HuH-7.5 (cell line): Measurements from ENCODE around the gene FBRSL1.
A peak's percentile ranks its signal among the peaks of the same experiment; 100 is the strongest.
"Not testable (repeated sequence)": the region's sequence is repeated elsewhere in the genome, so short reads cannot be mapped to it uniquely, and the experiment has no call there.

Experiments
- DNase-seq: peaks from one replicate; pipeline ENCODE4 v3.0.0; 2011; ENCODE audit warnings: low spot score

FBRSL1 gene

GRCh38 chr12:132489602-132490266, at the start of gene FBRSL1:
FBRSL1 (plus strand) TSS chr12:132490151.
- peak; percentile 96 for DNase-seq

- DNase-seq, result not testable (repeated sequence)
Measured at GRCh38 chr12:132440420-132440819, 49.5 kb upstream of the FBRSL1 start.

- no peak for DNase-seq
Measured at GRCh38 chr12:132441871-132442863, 47.8 kb upstream of the FBRSL1 start.

- DNase-seq, result no peak
Measured at GRCh38 chr12:132443091-132443490, 46.9 kb upstream of the FBRSL1 start.

GRCh38 chr12:132444283-132444682, 45.7 kb upstream of the FBRSL1 start:
- DNase-seq, result no peak

GRCh38 chr12:132444957-132445883, 44.7 kb upstream of the FBRSL1 start:
- DNase-seq, result no peak

- DNase-seq, result peak; percentile 78
Measured at GRCh38 chr12:132445884-132446632, 43.9 kb upstream of the FBRSL1 start.

GRCh38 chr12:132446633-132447326, 43.2 kb upstream of the FBRSL1 start:
- DNase-seq, result no peak

GRCh38 chr12:132447327-132447720, 42.6 kb upstream of the FBRSL1 start:
- DNase-seq, result no peak

- no peak for DNase-seq
Measured at GRCh38 chr12:132447731-132448462, 42.1 kb upstream of the FBRSL1 start.

- DNase-seq, result no peak
Measured at GRCh38 chr12:132448463-132448820, 41.5 kb upstream of the FBRSL1 start.

- DNase-seq, result no peak
Measured at GRCh38 chr12:132449565-132450417, 40.2 kb upstream of the FBRSL1 start.

GRCh38 chr12:132450418-132451171, 39.4 kb upstream of the FBRSL1 start:
- DNase-seq, result no peak

GRCh38 chr12:132451172-132451835, 38.6 kb upstream of the FBRSL1 start:
- no peak for DNase-seq

- no peak for DNase-seq
Measured at GRCh38 chr12:132451836-132452195, 38.1 kb upstream of the FBRSL1 start.

- DNase-seq, result no peak
Measured at GRCh38 chr12:132452596-132453350, 37.2 kb upstream of the FBRSL1 start.
